Measurements from ENCODE around the gene CACNA1S.

DNA sequence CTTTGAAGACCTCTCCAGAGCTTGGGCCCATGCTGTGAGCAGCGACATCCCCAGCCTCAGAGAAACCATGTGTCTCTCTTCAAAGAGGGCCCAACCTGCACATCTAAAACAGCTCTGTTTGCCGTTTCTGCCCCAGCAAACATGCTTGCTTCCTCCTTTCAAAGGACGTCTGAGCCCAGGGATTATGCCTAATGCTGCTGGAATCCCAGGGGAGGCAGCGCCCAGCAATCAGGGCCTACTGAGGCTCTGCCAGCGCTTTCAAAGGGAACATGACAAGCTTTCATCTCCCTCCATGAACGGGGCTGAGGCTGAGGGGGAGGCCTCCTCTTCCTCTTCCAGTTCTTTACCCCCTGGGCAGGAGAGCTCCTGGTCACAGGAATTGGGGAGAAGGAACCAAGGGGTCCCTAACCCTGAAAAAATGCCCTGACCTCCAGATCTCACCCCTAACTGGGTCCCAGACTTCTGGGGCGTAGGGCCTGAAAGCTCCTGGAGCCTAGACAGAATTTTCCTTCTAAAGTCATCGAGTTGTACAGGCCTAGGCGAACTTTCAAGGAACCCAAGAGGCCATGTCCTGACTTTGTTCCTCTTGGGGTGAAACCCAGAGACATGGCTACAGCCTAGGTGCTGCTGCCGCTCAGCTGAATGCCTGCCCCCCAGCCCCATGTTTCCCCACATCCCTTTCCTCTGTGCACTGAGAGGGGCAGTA is 28.2 kb upstream of the CACNA1S start:
- TF ChIP-seq, protein P1, sequence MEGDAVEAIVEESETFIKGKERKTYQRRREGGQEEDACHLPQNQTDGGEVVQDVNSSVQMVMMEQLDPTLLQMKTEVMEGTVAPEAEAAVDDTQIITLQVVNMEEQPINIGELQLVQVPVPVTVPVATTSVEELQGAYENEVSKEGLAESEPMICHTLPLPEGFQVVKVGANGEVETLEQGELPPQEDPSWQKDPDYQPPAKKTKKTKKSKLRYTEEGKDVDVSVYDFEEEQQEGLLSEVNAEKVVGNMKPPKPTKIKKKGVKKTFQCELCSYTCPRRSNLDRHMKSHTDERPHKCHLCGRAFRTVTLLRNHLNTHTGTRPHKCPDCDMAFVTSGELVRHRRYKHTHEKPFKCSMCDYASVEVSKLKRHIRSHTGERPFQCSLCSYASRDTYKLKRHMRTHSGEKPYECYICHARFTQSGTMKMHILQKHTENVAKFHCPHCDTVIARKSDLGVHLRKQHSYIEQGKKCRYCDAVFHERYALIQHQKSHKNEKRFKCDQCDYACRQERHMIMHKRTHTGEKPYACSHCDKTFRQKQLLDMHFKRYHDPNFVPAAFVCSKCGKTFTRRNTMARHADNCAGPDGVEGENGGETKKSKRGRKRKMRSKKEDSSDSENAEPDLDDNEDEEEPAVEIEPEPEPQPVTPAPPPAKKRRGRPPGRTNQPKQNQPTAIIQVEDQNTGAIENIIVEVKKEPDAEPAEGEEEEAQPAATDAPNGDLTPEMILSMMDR (conservative IDR thresholded peaks at IDR 0.05; ENCODE audit: low read depth, low read length): no peak
- no peak for TF ChIP-seq EZH2 (IDR thresholded peaks at IDR 0.05; ENCODE audit: borderline replicate concordance, low read depth, low read length, poor library complexity, severe bottlenecking)

Measured in A673 (cell line).